ENCODE measurements around the gene FBXL4.
A peak's percentile ranks its signal among the peaks of the same experiment; 100 is the strongest.

Gene FBXL4

DNA sequence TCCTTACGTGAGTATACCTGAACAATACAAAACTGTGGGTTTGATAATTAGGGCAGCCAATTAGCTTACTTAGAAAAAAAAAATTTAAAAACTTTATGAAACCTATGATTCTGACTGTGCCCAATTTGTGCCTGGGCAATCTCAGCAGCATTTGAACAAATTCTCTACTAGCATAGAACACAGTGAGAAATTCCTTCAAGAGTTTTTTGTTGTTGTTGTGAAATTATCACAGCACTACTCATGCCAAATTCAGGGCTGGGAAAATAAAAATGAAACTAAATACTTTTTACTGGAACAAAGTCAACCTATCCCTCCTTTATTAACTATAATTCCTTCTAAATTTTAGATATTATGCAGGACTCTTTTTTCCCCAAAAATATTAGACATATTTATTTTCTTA lies 70.5 kb downstream of the FBXL4 start:
- no peak for DNase-seq

DNA sequence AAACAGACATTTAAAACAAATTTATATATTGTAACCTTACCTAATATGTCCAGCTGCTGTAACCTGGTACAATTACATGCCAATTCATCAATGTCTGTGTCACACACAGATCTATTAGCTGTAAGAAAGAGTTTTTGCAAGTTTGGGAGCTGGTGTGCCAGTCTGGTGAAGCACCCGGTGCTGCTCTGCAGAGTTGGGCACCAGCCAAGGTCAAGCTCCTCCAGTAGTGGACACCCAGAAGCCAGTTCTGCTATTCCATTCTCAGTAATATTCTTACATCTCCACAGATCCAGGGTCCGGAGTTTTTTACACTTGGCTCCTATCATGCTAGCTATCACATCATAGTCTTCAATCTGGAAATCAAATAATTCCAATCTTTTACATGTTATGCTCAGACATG lies 72.4 kb downstream of the FBXL4 start:
- no peak for DNase-seq

DNA sequence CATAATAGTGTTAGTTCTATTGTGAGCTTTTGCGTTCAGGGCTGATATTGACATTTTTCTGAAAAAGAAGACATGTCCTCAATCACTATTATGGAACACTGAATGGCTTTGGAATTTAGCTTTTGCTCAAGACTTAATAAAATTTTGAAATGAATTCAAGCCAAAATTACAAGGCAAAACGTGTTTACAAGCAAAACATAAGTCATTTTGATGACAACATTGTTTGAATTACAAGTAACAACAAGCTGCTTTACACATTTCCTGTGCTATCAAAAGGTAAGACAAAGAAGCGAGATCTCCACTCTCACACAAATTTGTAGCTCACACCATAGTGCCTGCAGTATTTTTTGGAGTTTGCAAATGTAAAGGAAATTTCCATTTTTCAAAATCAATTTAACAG lies 75.9 kb downstream of the FBXL4 start:
- no peak for DNase-seq

DNA sequence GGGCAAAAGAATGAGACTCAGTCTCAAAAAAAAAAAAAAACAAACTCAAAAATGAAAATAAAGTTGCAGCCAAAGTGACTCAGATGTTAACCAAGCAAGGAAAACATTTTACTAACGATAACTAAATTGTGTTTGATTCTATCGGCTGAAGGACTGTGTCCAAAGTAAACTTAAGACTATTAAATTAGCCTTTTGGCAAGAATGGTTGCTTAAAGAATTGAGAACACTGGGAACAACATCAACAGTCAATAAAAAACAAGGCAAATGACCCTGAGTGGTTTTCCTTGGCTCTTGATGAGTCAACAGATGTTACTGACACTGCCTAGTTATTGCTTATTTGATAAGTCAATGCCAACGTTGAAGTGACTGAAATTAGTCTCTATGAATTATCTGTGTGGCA lies 76.7 kb downstream of the FBXL4 start:
- no peak for DNase-seq

DNA sequence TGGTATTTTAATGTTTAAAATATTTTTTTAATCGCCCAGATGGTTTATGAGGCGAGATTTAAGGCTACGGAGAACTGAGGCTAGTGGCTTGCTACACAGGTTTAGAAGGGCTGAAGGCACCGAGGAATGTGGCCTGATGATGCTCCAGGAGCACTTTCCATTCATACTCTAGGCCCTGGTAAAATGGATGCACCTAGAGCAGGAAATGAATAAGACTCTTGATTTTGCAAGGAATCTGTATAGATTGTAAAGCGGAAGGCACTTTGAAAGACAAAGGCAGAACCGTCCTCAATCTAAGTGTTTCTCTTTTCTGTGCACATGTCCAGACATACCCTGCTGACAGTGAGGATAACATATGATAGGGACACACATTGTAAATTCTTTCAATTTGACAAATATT lies 83.2 kb downstream of the FBXL4 start:
- no peak for DNase-seq

DNA sequence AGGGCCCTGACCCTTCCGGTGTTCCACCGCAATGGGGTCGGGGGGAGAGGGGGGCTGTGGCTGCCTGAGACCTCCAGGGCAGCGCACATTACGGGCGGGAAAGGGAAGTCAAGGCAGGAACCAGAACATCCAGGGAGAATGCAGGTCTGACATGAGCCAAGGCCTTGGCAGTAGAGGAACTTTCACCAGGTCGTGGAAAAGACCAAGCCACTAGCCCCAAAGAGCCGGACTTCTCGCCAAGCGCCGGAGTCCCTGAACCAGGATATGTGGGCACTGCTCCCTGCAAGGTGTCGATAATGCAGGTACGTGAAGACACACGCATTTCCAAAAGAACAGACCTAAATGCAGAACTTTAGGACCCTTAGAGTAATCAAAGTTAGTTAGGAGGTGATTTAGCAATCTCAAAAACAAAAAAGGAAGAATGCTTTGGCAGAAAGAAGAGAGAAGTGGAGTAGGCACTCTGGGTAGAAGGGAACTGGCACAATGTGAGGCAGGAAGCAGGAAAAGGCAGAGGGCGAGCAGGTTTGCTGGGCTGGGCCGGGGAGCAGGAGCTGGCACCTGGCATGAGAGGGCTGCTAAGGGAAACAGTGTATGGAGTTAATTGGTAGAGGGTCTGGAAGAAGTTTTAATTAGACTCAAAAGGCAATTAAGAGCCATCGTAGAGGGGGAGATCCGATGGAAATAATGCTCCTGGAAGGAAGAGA lies 99.1 kb downstream of the FBXL4 start:
- DNase-seq, result no peak

DNA sequence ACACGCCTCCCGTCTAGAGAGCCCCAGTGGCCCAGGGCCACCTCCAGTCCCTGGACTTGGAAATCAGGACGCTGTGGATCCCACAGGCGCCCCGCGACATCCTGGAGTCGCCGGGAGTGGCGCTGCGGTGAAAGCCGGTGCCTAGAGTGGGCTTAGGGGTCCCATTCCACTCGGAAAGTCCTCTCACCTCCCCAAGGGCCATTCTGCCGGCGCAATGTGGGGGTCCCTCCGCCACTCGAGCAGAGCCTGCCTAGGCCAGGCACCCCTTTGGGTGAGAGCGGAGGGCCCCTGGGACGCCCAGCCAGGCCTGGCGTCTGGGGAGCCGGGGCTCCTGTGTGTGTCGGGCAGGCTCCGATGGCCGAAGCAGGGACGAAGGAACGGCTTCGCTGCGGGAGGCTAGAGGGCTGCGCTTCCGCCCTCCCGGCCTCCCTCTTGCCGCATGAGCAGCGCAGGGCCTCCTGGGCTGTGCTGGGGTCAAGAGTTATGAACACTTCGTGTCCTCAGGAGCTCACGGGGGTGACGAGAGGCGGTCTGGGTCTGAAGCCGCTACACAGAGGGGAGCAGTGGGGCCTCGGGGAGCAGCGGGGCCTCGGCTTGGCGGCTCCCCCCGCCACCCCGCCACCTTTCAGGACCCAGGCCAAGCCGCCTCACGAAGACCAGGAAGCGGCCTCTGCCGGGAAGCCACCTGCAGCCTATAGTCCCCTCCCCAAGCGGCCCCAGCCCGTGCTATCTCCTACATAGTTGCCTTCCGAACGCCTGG lies 99.8 kb downstream of the FBXL4 start:
- DNase-seq, result no peak

DNA sequence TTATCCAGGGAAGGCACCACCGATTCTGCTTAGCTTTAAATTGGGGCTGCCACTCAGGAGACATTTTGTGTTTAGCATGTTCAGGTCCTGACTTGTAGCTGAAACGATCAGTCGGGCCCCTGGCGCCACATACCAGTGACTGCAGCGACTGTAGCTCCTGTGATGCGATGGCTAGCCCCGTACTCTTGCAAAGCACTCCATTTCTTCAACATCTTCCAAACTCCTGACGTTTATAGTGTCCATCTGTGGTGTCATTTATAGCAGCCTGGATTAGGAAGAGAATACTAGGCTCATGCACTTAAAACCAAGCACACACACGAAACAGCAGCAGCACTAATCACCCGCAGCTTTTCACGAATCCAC lies 100.3 kb downstream of the FBXL4 start:
- DNase-seq, result no peak

DNA sequence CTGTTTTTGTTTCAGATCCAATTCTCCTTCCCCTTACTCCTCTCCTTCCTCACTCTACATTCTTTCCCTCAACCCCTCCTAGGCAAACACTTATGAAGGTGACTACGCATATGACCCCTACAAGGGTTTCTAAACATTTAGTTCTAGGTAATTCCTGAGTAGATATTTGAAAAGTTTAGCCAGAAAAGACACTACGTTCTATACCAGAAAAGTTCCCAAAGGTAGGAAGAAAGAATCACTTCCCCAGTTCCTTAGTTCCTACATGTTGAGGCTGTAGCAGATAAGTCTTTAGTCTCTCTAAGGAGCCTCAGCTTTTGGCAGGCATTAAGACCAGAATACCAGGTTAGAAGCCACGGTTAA lies 101.7 kb downstream of the FBXL4 start:
- no peak for DNase-seq

DNA sequence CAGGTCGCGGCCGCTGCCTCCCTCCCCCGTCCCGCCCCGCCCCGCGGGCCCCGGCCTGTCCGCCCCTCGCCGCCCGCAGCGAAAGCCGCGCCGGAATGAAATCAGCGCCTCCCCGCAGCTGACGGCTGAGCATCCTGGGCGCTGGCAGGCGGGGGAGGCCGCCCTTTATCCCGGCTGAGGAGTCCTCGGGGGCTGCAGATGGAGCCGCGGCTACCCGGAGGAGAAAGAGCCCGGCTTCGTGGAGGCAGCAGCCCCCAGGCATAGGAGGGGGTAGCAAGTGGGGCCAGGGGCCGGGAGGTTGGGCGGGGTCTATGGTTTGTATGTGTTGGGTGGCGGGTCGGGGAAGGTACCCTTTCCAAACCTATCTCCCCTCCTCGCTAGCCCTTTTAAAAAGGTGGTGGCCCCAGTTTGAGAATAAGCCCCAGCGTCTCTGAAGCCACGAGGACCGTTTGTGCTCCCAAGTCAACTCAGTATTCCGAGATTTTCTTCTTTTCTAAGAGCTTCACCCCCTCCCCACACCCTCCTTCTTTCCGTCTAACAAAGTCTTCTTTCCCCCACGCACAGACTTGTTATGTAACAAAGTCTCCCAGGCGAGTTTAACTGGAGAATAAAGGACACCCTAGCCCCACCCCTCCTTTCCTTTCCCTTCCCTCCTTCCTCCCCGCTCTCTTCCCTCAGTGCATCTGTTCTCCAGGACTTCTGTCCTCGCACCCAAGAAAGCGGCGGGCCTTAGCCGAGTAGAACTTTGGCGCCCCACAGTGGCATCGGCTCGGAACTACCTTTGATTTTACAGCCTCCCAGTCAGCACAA lies 102.3 kb downstream of the FBXL4 start:
- DNase-seq, result peak; percentile 30

DNA sequence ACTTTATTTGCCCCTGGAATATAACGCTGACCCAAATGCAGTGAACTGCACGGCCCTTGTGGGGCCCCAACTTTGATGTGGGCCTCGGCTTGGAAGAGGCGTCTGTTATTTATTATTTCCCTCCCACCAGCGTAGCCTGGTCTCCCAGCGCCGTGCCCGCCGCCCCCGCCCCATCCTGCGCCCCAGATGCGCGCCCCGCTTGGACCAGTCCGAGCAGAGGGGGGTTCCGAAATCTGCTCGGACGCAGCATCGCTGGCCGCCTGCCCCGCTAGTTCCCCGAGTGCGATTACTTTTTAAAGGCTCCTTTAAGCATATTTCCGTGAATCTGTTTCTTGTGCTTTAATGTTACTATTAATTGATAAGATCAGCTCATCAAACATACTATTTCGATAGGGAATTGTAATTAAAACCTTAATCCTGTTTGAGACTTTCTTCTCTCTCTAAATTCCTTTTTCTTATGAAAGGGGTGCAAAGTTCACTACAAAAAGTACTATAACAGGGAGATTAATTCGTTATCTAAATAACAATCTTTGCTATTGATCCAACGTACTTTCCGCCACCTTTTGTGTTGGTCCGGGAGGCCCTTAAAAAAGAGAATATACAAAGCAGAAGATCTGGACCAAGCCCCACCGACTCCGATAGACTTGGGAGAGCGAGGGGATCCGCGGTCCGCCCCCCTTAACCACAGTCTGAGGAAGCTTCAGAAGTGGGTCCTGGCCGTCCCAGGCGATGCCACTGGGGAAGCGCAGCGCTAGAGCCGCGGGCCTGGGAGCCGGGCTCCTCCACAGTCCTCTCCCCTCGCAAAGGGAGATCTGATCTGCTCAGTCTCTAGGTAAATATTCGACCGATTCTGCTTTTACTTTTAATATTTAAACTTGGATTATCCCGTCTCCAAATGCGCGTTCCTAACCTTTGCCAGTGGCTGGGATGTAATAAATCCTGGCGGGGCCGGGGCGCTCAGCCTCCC lies 103.2 kb downstream of the FBXL4 start:
- DNase-seq, result no peak

DNA sequence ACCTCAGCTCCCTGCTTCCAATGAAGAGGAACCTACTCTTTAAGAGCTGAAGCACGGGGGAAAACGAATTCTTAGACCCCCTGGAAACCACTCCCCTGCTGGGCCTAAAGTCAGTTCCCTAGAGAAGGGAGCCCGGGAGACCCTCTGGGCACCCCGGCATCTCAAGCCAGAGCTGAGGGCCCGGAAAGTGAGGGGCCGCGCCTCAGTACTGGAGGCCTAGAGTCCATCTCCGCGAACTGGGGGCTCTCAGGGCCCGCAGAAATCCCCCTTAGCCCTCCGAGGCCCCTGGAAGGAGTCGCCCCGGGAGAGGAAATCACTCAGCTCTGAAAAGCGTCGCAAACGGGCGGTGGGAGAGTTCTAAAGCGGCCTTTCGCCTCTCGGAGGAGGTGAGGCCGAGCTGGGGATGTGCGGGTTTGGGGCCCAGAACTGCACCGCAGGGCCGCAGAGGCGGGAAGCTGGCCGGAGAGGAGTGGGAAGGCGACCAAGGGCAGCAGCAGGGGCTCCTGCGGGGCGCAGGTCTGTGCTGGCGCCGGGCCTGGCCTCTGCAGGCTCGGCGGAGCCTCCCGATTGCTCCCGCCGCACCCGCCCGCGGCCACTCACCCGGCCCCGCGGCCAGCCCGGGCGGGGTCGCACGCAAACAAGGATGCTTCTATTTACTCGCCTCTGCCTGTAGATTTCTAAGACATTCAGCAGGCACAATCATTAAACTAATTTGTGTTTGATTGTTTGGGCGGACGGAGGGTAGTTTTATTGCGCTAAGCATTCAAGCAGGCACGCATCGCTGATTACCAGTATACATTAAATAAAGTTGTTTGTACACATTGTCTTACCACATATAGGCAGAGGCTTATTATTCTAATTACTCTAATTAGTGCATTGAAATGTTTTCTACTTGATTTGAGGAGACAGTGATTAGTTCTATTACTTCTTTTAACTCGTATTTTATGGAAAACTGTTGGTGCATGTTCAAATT lies 104.2 kb downstream of the FBXL4 start:
- no peak for DNase-seq

DNA sequence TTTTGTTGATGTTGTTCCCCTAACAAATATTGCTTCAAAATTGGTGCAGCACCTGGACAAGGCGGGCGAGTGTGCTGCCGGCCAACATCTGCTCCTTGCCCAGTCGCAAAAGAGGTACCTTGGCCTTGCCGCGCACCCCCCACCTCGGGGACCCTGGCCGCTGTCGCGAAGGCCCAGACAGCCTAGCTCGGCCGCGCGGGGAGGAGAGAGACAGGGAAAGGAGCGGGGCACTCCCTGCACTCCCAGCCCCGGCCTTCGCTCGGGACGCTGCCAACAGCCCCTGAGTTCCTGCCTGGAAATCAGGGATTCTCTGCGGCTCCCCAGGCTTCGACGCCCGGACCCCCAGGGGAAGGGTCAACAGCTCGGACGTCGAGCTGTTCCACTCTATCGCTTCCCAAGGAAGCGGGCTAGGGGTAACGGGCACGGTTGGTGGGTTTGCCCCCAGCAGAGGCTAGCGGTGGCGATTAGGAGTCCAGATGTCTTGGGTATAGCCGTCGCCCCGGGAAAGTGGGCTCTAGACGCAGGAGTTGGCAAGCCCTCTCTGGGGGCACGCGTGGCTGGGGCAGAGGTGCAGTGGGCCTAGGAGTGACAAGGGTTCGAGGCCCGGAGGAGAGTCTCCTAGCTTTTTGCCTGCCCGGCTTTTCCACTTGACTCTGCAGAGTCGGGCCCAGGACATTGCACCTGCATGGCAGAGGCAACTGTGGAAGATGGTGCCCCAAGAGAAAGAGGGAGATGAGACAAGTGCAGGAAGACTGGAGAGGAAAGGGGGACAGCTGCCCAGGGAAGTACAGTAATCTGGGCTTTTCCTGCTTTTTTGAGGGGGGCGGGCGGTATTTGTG lies 105.2 kb downstream of the FBXL4 start:
- DNase-seq, result no peak

DNA sequence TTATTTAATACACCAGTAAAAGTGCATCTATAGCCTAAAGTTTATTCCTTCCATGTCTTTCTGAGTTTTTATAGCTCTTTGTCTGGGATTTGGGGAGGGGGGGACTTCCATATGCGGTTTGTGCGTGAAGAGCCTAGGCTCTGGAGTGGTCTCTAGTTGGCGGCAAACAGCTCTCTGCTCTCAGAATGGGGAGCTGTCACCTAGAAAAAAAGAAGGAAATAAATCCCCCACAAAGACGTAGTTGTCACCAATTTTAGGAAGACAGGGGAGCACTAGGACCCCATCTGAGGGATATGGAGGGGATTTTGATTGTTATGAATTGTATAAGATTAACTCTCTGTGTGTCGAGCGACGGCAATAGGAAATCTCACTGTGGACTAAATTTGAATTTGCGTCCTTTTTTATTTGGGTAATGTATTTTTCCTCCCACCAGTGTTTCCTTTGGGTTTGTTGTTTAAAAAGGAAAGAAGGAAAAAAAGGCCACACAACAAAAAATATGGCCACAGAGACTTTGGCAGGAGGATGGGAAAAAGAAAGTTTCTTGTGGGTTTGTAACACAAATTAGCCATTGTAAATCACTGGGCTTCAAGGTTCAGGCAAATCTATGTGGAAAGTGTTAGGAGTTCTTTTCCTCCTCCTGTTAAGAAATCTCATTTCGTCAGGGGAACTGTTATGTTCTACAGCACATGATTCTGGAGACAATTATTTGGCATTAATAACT lies 106.0 kb downstream of the FBXL4 start:
- DNase-seq, result no peak

DNA sequence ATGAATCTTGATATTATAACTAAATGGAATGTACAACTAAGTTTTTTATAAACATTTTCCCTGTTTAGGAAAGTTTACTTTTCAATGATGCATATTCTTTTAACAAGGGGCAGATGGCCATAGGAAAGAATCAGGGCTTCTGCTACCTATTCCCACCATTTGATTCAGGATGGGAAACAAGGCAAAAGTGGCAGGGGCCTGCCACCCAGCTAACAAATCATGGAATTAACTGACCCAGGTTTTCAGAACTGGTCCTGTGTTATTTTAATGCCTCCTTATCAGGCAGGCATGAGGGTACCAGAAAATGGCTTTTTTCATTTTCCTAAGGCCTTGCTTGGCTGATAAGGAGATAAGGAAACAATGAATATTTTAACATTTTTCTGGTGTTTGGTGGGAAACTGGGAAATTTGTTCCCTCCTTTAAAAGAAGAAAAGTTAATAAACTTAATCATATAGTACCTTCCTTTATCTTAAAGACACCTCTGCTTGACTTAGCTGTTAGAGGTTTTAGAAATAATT lies 106.7 kb downstream of the FBXL4 start:
- DNase-seq, result no peak

DNA sequence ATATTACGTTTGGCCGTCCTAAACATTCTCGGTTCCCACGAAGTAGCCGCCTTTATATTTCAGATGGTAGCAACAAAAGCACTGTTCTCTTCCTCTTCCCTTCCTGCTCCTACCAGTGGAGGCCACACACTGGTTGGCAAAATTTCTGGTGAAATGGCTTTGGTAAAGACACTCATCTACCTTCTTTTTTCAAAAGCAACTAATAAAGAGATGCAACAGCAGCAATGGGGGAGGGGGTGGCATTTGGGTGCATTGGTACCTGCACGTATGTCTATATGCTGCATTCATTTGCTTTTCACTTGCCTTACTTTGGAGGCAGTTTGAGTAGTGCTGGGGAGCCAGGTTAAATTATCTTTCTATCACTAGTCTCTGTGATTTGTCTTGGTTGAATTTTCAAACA lies 107.4 kb downstream of the FBXL4 start:
- DNase-seq, result no peak

DNA sequence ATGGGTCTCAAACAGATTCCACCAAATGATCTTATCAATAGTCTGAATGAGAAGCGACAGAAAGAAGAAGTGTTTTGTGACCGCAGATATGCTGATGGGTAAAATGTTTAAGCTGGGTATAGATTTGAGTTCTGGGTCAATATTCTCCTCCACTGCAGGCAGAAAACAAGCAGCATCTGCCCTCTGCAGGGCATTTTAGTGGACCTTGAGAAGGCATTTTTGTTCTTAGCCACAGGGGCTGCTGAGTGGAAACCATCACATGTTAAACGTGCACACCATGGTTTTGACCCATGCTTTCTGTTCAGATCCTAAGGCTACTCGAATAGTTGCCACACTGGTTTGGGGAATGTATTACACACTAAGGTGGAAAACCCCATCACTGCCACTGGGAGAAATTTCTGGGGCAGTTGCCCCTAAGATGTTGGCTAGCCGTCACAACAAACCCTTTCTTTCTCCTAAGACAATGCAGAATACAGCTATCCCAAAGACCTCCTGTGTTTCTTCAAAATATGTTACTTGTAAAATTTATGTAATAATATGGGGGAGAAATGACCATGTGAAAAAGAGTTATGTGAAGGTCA lies 107.9 kb downstream of the FBXL4 start:
- DNase-seq, result no peak

DNA sequence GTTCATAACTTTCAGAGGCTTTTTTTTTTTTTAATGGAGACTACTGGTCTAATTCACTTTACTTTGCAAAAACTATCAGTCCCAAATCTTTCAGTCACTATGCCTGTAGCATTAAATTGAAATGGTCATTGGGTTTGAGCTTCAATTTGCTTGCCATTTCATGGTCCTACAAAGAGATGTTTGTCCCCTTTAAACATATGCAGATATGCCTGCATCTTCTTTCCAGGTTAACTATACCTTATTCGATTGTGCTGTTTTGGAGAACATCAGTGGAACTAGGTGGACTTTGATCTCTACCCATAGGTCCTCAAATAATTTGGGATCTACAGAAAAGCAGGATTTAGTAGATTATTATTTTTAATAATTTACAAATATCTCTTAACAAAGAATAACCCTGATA lies 108.8 kb downstream of the FBXL4 start:
- no peak for DNase-seq

DNA sequence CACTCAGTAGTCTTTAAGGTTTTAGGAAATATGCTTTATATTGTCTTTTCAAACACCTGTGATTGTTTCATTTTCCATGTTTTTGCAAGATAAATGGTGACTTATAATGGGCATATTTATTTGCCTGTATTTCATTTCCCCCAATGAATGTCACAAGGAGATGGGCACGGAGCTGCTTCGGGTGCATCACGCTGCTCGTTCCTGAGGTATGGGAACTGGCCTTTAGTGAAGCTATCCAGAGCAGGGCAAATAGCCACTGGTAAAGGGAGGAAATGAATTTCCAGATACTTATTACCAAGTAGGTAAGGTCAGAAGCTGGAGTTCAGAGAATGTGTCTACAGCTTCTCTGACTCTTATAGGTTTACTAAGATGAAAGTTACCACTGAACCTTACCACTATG lies 109.7 kb downstream of the FBXL4 start:
- DNase-seq, result no peak

Measured in effector CD8-positive, alpha-beta T cell (primary cell).